ENCODE data around the gene PTPRD. TPM values are rescaled to one million over a fixed set of nuclear protein-coding genes. Genes with fewer than 3 reads are reported as not detected.

PTPRD gene
- total RNA-seq, 2 experiments from 2014 or later, result 0.03 TPM; not detected in 1

- no peaks in the 10 kb centered on the region for H3K9me2 ChIP-seq (ENCODE audit: insufficient read depth, low read length)
- H3K36me3 ChIP-seq (ENCODE audit: insufficient read depth, low read length), result no peaks in the 10 kb centered on the region
- no peak overlapping the region for H3K27ac ChIP-seq (ENCODE audit: low read depth, low read length, poor library complexity, severe bottlenecking)
- no peaks in the 10 kb centered on the region for H3K79me2 ChIP-seq (ENCODE audit: insufficient read depth, low read depth, low read length)
- ChIA-PET POLR2A (no interaction called here), CTCF (ENCODE audit: unreplicated experiment) (no interaction called here)
- H2AFZ ChIP-seq (ENCODE audit: low read length), result no peak overlapping the region
- BruUV-seq (replicated peaks), result no TSS peak
- H3K4me1 ChIP-seq (ENCODE audit: insufficient read depth, low read length, poor library complexity, severe bottlenecking), result no peaks in the 10 kb centered on the region
- intact Hi-C loops (cut with micrococcal nuclease; ENCODE audit: unreplicated experiment), result no loop called here
- no peaks in the 10 kb centered on the region for H4K20me1 ChIP-seq (ENCODE audit: insufficient read depth, low read length)
- H3K4me3 ChIP-seq (ENCODE audit: low read depth, low read length, poor library complexity, severe bottlenecking), result no peak overlapping the region
- no peak for TF ChIP-seq CTCF (conservative IDR thresholded peaks at IDR 0.05; ENCODE audit: low read length)
- TF ChIP-seq EZH2phosphoT487 (IDR thresholded peaks at IDR 0.05; ENCODE audit: borderline replicate concordance, low read depth, low read length), result no peak
- H3K4me2 ChIP-seq (ENCODE audit: low read length), result no peak overlapping the region
- H3K9me3 ChIP-seq (ENCODE audit: low read length), result no peaks in the 10 kb centered on the region
- no peak for DNase-seq (ENCODE audit: low spot score)
Observed at GRCh38 chr9:8494571-8494970, 2118.2 kb downstream of the PTPRD start.

DNA sequence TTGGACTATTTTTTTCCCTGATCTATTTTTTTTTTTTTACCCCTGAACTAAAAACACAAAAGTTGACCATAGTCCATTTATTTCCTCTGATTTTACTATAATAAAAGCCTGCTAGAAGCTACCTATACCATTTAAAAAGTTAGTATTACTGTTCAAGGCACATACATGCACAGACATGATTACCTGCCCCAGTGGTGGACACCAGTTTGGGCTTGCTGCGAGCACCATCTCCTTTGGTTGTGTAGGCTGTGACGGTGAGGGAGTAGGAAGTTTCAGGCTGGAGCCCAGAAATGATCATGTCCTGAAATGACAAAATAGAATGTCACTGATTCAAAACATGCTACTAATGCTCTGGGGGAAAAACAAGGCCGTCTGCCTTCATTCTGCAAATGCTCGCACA lies 2120.1 kb downstream of the PTPRD start:
- POLR2A ChIA-PET, result no interaction called here
- H4K20me1 ChIP-seq (ENCODE audit: insufficient read depth, low read length), result no peaks in the 10 kb centered on the region
- no peaks in the 10 kb centered on the region for H3K4me1 ChIP-seq (ENCODE audit: insufficient read depth, low read length, poor library complexity, severe bottlenecking)
- no peak overlapping the region for H3K4me2 ChIP-seq (ENCODE audit: low read length)
- no peaks in the 10 kb centered on the region for H3K36me3 ChIP-seq (ENCODE audit: insufficient read depth, low read length)
- H3K79me2 ChIP-seq (ENCODE audit: insufficient read depth, low read depth, low read length), result no peaks in the 10 kb centered on the region
- no peak overlapping the region for H3K4me3 ChIP-seq (ENCODE audit: low read depth, low read length, poor library complexity, severe bottlenecking)
- no peak for TF ChIP-seq EZH2phosphoT487 (IDR thresholded peaks at IDR 0.05; ENCODE audit: borderline replicate concordance, low read depth, low read length)
- TF ChIP-seq CTCF (conservative IDR thresholded peaks at IDR 0.05; ENCODE audit: low read length), result no peak
- H3K27ac ChIP-seq (ENCODE audit: low read depth, low read length, poor library complexity, severe bottlenecking), result no peak overlapping the region
- H3K9me3 ChIP-seq (ENCODE audit: low read length), result no peaks in the 10 kb centered on the region
- BruUV-seq (replicated peaks), result no TSS peak
- H3K9me2 ChIP-seq (ENCODE audit: insufficient read depth, low read length), result no peaks in the 10 kb centered on the region
- intact Hi-C loops (cut with micrococcal nuclease; ENCODE audit: unreplicated experiment), result no loop called here
- DNase-seq (ENCODE audit: low spot score), result no peak
- no peak overlapping the region for H2AFZ ChIP-seq (ENCODE audit: low read length)
- CTCF ChIA-PET (ENCODE audit: unreplicated experiment), result no interaction called here

DNA sequence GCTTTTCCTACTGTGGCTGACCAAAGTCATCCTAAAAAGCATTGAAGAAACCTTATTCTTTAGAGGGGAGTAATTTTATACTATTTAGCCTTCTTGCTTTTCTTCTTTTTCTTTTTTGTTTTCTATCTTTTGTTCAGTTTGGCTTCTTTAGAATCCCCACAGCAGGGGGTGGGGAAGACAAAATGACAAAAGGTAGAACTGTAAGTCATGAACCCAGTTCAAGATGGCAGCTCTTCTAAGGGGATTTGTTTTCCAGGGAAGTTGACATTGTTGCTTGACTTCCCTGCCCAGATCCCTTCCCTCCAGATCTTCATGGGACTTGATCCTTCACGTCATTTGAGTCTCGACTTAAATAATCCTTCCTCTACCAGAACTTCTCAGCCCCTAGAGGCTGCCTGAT lies 2120.8 kb downstream of the PTPRD start:
- Histone ChIP-seq H3K36me3 (ENCODE audit: insufficient read depth, low read length) (no peaks in the 10 kb centered on the region), H3K79me2 (ENCODE audit: insufficient read depth, low read depth, low read length) (no peaks in the 10 kb centered on the region), H3K4me3 (ENCODE audit: low read depth, low read length, poor library complexity, severe bottlenecking) (no peak overlapping the region), H4K20me1 (ENCODE audit: insufficient read depth, low read length) (no peaks in the 10 kb centered on the region), H3K4me2 (ENCODE audit: low read length) (no peak overlapping the region), H3K27ac (ENCODE audit: low read depth, low read length, poor library complexity, severe bottlenecking) (no peak overlapping the region), H3K9me2 (ENCODE audit: insufficient read depth, low read length) (no peaks in the 10 kb centered on the region), H2AFZ (ENCODE audit: low read length) (no peak overlapping the region), H3K4me1 (ENCODE audit: insufficient read depth, low read length, poor library complexity, severe bottlenecking) (no peaks in the 10 kb centered on the region), H3K9me3 (ENCODE audit: low read length) (no peaks in the 10 kb centered on the region)
- no peak for DNase-seq (ENCODE audit: low spot score)
- TF ChIP-seq EZH2phosphoT487 (IDR thresholded peaks at IDR 0.05; ENCODE audit: borderline replicate concordance, low read depth, low read length) (no peak), CTCF (conservative IDR thresholded peaks at IDR 0.05; ENCODE audit: low read length) (no peak)
- intact Hi-C loops (cut with micrococcal nuclease; ENCODE audit: unreplicated experiment), result no loop called here
- ChIA-PET POLR2A (no interaction called here), CTCF (ENCODE audit: unreplicated experiment) (no interaction called here)
- BruUV-seq (replicated peaks), result no TSS peak

Data from OCI-LY7 (cell line).